ENCODE results near the gene TBCD.

TBCD gene

DNA sequence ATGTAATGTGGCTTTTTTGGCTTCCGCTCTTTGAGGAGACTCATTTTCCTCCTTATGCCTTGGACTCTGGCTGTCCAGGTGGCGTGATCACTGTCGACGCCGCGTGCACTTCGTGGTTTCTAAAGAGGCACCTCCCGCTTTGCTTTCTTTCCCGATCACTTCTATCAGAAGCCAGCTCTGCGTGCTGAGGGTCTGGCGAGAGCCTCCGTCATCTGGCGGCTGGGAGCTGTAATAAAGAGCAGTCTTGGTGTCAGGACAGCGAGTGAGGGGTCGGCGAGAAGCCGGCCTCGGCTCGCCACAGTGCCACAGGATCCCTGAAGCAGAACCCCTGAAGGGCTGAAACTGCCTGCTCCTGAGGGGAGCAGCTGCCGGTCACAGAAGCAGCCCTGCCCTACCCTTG, 80.5 kb downstream of the TBCD start:
- no peaks in the 10 kb centered on the region for H3K4me1 Mint-ChIP-seq (ENCODE audit: low read depth)
- H3K4me3 Mint-ChIP-seq: no peak overlapping the region
- peaks cover 27% of the 10 kb centered on the region for H3K36me3 Mint-ChIP-seq (ENCODE audit: low read depth)
- H3K27me3 Mint-ChIP-seq: no peaks in the 10 kb centered on the region
- no peak overlapping the region for H3K27ac Mint-ChIP-seq
- H3K9me3 Mint-ChIP-seq: no peaks in the 10 kb centered on the region

DNA sequence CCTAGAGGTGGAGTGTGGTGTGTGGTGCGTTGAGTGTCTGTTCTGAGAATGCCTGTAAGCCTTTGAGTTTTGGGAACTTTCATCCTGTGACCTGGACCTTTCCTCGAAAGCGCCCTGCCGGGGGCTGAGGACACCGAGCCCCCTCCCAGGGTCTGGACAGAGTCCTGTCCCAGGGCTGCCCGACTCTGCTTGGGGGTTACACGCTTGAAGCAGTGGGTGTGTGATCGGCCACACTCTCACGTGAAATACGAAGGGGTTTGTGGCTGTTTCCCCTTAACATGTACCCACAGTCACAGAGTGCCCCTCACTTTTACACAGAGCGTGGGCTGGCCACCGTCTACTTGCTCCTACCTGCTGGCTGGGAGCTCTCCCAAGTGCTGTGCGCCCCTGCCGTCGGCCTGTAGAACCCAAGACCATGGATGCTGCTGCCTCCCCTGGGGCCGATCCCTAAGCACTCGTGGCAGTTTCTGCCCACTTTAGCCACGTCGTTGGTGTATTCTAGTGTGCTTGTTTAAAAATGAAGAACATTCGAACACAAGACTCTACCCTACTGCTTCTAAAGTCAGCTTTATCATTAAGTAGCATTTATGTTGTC, 81.1 kb downstream of the TBCD start:
- H3K4me3 Mint-ChIP-seq: no peak overlapping the region
- H3K27me3 Mint-ChIP-seq: no peaks in the 10 kb centered on the region
- H3K9me3 Mint-ChIP-seq: no peaks in the 10 kb centered on the region
- H3K4me1 Mint-ChIP-seq (ENCODE audit: low read depth): no peaks in the 10 kb centered on the region
- H3K27ac Mint-ChIP-seq: no peak overlapping the region
- H3K36me3 Mint-ChIP-seq (ENCODE audit: low read depth): peaks cover 21% of the 10 kb centered on the region

DNA sequence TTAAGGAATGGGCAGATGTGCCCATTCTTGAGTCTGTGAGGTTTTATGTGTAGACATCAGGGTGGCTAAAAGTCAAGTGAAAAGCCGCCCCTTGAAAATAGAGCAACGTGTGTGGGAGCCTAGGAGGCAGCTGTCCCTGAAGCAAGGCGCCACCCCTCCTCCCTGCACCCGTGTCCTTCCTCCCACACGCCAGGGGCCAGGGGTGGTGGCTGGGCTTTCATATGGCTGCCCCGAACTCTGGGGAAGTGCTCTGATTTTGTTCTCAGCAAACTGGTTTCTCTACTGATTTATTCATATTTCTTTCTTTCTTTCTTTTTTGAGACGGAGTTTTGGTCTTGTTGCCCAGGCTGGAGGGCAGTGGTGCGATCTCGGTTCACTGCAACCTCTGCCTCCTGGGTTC, 83.3 kb downstream of the TBCD start:
- Mint-ChIP-seq H3K27me3 (no peaks in the 10 kb centered on the region), H3K4me3 (no peak overlapping the region), H3K27ac (no peak overlapping the region), H3K4me1 (ENCODE audit: low read depth) (no peaks in the 10 kb centered on the region), H3K9me3 (no peaks in the 10 kb centered on the region), H3K36me3 (ENCODE audit: low read depth) (peaks cover 4% of the 10 kb centered on the region)

DNA sequence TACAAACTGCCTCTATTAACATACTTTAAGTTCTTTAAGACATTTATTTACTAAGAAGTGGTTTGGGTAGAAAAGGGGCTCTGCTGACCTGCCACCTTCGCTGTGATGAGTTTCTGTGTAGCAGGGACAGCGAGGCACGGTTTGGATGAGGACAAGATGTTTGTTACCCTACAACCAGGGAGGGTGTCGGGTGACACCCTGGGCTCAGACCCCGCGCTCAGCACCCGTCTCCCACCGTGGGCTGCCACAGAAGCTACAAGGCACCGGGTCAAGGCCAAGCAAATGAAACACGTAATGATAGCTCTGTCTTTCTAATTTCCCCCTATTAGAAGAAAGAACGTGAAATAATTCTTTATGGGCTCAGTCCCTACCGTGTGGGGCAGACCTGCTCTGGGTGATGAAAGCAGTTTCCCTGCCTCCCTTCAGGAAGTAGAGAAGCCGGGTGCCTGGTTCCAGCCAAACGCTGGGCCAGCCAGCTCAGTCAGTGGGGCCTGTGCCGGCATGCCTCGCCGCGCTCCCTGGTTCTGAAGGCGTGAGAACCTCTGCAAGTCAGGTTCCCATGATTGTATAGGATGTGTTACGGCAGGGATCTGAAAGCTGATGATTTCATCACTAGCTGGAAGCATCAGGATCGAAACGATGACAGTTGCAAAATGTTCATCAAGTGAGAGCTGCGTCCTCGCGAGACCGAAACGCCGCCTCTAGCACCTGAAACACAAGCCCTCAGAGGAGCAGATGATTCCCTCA, 84.1 kb downstream of the TBCD start:
- Mint-ChIP-seq H3K4me1 (ENCODE audit: low read depth) (no peaks in the 10 kb centered on the region), H3K27ac (no peak overlapping the region), H3K27me3 (no peaks in the 10 kb centered on the region), H3K36me3 (ENCODE audit: low read depth) (peaks cover 4% of the 10 kb centered on the region), H3K9me3 (no peaks in the 10 kb centered on the region), H3K4me3 (no peak overlapping the region)

DNA sequence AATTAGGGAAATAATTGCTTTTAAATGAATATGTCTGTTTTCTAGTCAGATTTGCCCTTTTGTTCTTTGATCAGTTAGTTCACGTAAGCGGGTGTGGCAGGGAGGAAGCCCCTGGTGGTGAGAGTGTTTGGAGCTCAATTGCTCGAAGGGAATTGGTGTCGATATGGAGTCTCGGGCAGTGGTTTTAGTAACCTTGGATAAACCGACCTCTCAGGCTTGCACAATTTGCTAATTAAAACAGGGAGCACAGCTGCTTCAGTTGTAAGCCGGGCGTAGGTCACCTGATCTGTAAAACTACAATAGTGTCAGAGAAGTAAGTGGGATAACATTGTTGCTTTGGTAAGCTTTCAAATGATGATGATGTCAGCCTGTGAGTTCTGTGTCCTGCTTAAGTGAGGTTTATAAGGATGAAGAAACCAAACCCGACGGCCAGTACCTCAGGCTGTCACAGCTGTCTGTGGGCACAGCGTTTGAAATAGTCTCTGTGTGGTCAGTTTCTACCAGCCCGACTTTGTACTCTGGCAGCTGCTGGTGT, 85.0 kb downstream of the TBCD start:
- Mint-ChIP-seq H3K27me3 (no peaks in the 10 kb centered on the region), H3K9me3 (no peaks in the 10 kb centered on the region), H3K4me1 (ENCODE audit: low read depth) (no peaks in the 10 kb centered on the region), H3K4me3 (no peak overlapping the region), H3K36me3 (ENCODE audit: low read depth) (peaks cover 4% of the 10 kb centered on the region), H3K27ac (no peak overlapping the region)

DNA sequence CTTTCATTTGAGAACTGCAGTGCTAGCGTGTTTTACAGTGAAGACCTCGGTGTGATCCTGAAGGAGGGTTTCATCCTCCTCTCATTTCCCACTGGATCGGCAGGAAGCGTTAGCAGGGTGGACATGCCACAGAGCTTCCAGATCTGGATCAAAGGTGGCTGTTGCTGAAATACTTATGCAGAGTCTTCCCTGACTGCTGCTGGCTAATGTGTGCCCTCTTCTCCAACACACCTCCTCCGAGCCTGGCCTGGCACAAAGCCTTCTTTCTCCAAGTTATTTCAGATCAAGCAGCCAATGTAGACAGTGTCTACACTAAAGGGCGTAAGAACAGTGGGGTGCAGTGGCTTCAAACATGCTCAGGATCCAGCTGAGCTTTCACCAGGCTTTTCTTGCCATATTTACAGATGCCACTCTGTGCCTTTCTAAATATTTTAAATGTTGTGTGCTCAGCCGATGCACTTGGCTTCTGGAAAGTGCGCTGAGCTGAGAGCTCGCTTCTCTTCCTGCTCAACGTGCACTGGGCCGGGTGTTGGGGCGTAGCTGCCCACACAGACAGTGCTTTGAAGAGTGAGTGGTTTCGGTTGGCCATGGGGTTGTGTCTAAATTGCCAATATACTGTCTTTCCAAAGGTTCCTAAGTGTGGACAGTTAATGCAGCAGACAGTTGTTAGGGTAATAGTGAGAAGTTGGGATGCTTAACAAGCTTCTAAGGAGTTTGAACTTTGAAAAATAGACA, 85.9 kb downstream of the TBCD start:
- no peaks in the 10 kb centered on the region for H3K27me3 Mint-ChIP-seq

DNA sequence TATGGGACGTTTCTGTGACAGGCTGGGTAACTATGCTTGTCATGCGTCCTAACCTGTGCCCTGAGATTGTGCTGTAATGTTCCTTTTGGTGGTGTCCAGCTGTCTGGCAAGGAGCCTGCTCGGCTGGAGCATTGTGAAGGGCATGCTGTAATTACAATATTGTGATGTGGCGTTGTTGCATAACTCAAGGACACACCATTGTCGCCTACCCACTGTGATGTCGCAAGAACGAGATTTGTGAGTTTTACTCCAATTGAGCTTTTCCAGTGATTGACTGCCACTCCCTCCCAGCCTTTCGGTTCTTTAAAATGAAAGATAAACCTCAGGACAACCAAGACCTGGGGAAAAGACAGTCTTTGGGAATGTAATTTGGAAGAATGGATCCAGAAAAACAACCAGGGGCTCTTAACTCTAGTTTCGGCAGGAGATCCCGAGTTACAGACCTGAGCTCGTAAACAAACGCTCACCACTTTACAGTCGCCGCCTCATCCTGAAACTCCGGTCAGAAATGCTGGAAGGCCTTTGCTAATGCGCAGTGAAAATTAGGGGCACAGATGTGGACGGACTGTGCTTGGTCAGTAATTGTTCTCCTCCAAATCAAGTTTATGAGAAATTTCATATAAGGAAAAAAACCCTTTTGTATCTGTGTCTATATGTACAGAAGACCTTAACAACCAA, 86.7 kb downstream of the TBCD start:
- Mint-ChIP-seq H3K27me3 (no peaks in the 10 kb centered on the region), H3K4me3 (no peak overlapping the region), H3K4me1 (ENCODE audit: low read depth) (no peaks in the 10 kb centered on the region), H3K9me3 (no peaks in the 10 kb centered on the region), H3K36me3 (ENCODE audit: low read depth) (peaks cover under 1% of the 10 kb centered on the region), H3K27ac (no peak overlapping the region)

More for the DNA sequence above, 85.9 kb downstream of the TBCD start:
- H3K27ac Mint-ChIP-seq: no peak overlapping the region
- H3K36me3 Mint-ChIP-seq (ENCODE audit: low read depth): peaks cover 4% of the 10 kb centered on the region
- H3K4me1 Mint-ChIP-seq (ENCODE audit: low read depth): no peaks in the 10 kb centered on the region
- H3K9me3 Mint-ChIP-seq: no peaks in the 10 kb centered on the region
- H3K4me3 Mint-ChIP-seq: no peak overlapping the region

DNA sequence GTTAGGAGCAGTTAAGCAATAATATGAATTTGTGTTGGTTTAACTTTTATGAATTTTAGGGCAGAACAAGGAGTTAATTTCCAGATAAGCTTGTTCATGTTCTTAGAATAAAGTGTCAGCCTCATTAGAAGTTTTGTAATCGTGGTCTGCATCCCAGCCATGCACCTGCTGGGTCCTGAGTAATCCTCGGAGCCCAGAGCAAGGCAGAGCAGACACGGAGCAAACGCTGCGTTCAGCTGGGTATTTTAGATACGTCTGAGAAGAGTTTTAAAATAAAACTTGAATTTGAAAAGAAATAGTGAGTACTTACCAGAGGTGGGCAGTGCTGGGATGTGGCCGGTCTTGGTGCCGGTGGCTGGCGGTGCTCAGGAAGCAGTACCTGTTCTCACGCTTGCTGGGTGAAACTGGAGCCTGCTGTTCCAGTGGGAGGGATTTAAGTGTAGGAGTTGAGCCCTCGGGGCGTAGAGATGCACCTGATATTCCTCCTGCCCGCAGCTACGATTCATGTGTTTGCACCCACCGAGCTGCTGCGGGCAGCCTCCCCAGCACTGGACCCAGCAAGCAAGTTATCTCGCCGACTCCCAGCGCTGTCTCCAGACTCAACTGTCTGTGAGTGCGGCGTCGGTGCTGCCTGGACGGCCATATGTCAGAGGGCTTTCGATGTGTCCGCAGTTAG, 87.9 kb downstream of the TBCD start, which contains the start of gene ZNF750:
Gene ZNF750, minus strand, starts transcription at position 406 of the 676 bp plus-strand sequence. CDS start 7,568 bp downstream, outside the sequence.
- Mint-ChIP-seq H3K4me3 (no peak within 1 kb of the TSS), H3K27me3 (no peaks in the 10 kb centered on the region), H3K9me3 (no peaks in the 10 kb centered on the region), H3K36me3 (ENCODE audit: low read depth) (no peaks in the 10 kb centered on the region), H3K4me1 (ENCODE audit: low read depth) (no peaks in the 10 kb centered on the region), H3K27ac (no peak within 1 kb of the TSS)

DNA sequence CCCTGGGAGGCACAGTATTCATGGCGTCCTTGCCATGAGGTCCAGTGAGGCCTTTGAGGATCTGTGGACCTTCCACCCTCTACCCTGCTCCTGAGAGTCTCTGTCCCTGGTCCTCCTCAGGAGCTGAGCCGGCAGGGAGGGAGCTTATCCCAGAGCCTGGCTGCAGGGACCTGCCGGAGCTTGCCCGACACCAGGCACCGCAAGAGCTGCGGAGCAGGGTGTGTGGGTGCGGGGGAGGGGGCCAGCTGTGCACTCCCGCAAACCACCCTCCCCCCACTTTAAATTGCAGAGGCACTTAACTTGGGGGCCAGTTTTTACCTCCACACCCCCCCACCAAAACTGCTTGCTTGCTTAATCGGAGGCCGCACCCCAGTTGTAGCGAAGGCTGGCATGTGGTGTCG, 88.6 kb downstream of the TBCD start:
- Mint-ChIP-seq H3K36me3 (ENCODE audit: low read depth) (no peaks in the 10 kb centered on the region), H3K4me3 (no peak overlapping the region), H3K4me1 (ENCODE audit: low read depth) (no peaks in the 10 kb centered on the region), H3K27me3 (no peaks in the 10 kb centered on the region), H3K27ac (no peak overlapping the region), H3K9me3 (no peaks in the 10 kb centered on the region)

DNA sequence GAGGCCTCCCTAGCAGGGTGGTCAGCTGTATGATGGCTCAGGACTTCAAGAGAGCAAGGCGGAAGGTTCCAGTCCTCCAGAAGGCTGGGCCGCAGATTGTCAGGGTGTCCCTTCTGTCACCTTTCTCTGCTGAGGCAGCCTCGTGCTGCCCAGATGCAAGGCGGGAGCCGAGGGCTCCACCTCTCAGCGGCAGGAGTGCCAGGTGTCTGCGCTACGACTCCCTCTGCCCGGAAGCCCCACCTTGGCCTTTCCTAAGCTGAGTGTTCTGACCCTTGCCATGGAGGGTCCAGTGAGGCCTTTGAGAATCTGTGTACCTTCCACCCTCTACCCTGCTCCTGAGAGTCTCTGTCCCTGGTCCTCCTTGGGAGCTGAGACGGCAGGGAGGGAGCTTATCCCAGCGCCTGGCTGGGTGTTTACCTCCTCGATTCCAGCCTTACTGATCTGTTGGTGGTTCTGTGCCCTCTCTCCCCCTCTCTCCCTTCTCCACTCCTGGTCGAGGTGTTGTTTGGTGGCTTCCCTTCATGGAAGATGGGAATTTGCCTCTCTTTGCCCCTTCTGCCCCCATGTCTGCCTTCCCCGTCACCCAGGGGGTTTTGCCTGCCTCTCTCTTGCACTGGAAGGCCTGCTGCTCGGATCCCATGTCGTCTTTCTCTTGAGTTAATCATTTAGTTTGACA, 90.2 kb downstream of the TBCD start:
- Mint-ChIP-seq H3K36me3 (ENCODE audit: low read depth) (no peaks in the 10 kb centered on the region), H3K9me3 (no peaks in the 10 kb centered on the region), H3K27ac (no peak overlapping the region), H3K4me3 (no peak overlapping the region), H3K4me1 (ENCODE audit: low read depth) (no peaks in the 10 kb centered on the region), H3K27me3 (no peaks in the 10 kb centered on the region)

DNA sequence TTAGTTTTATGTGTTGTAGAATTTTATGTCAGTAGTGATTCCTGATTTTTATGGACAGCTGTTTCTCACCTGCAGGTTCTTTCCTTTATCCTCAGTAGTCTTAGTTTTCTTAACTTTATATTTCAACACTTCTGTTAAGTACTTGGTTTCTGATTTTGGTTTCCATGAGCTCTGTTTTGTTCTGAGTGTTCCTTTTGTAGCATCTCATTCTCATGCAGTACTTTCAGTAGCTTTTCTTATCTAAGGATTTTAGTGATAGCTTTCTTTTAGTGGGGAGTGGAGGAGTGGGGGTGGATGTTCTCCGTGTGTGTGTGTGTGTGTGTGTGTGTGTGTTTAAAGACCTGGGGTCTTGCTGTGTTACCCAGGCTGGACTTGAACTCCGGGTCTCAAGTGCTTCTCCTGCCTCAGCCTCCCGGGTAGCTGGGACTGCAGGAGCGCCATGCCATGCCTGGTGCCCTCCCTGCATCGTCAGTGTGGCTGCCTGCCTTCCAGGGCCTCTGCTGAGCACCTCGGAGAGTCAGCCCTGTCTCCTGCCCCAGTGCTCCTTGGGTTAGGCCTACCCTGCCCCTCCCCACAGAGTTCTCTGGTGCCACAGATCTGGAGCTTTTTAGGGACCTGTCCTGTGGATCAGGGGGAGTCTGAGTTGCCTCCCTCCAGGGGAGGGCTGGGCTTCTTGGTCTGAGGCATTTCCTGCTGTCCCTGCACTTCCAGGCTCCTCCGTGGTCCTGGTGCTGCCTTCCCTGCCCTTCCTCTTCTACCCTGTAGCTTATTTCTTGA, 92.2 kb downstream of the TBCD start:
- Mint-ChIP-seq H3K4me3 (no peak overlapping the region), H3K36me3 (ENCODE audit: low read depth) (peaks cover 4% of the 10 kb centered on the region), H3K27me3 (no peaks in the 10 kb centered on the region), H3K4me1 (ENCODE audit: low read depth) (peaks cover 11% of the 10 kb centered on the region), H3K27ac (no peak overlapping the region), H3K9me3 (no peaks in the 10 kb centered on the region)

DNA sequence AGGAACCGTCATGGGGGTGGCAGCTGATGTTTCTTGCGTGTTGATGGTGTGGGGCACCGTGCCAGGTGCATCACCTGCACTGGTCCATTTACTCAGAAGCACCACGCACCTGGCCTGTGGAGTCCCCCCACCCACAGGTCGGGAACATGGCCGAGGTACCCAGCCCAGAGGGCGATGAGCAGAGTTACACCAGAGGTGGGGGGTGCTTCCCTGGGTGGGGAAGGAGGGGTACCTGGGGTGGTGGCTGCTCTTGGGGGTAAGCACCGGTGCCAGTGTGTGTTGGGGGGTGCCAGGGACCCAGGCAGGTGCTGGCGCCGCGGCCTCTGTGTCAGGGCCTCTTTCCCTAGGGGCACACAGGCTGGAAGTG, 92.9 kb downstream of the TBCD start:
- no peak overlapping the region for H3K4me3 Mint-ChIP-seq
- peaks cover 15% of the 10 kb centered on the region for H3K4me1 Mint-ChIP-seq (ENCODE audit: low read depth)
- no peaks in the 10 kb centered on the region for H3K9me3 Mint-ChIP-seq
- peaks cover 9% of the 10 kb centered on the region for H3K36me3 Mint-ChIP-seq (ENCODE audit: low read depth)
- H3K27ac Mint-ChIP-seq: no peak overlapping the region
- no peaks in the 10 kb centered on the region for H3K27me3 Mint-ChIP-seq

DNA sequence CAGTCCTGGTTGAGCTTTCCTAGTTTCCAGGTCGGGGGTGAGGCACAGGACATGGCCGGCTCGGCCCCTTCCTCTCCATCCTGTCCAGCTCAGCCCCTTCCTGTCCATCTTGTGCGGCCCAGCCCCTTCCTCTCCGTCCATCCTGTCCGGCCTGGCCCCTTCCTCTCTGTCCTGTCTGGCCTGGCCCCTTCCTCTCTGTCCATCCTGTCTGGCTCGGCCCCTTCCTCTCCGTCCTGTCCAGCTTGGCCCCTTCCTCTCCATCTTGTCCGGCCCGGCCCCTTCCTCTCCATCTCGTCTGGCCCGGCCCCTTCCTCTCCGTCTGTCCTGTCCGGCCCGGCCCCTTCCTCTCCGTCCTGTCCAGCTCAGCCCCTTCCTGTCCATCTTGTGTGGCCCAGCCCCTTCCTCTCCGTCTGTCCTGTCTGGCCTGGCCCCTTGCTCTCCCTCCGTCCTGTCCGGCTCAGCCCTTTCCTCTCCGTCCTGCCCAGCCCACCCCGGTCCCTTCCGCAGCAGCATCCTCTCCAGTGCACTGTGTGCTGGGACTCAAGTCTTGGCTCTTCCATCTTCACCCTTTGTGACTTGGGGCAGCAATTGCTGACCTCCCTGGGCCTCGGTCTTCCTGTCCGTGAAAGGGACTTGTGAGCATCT, 93.4 kb downstream of the TBCD start:
- Mint-ChIP-seq H3K36me3 (ENCODE audit: low read depth) (peaks cover 9% of the 10 kb centered on the region), H3K4me1 (ENCODE audit: low read depth) (peaks cover 15% of the 10 kb centered on the region), H3K9me3 (no peaks in the 10 kb centered on the region), H3K27ac (no peak overlapping the region), H3K4me3 (no peak overlapping the region), H3K27me3 (no peaks in the 10 kb centered on the region)
